ENCODE data around the gene UTS2R. TPM values are rescaled to one million over a fixed set of nuclear protein-coding genes. Genes with fewer than 3 reads are reported as not detected.

UTS2R gene
- total RNA-seq, 4 donors from 2014 or later: not detected

GRCh38 chr17:82351254-82351712 is 20.3 kb upstream of the UTS2R start:
- ATAC-seq: peak in 1 of 2 donors; percentile 4
- intact Hi-C loops (cut with DNase I; ENCODE audit: low total_unique reads) (loop anchor here (2.0 kb wide), 1 partner anchor 202 kb away; no protein-coding TSS in a partner anchor), in situ Hi-C loops (cut with MboI; ENCODE audit: low sequenced_read_pairs in 4 of 4) (loop anchor here (5.0 to 25.0 kb wide), 5 partner anchors 61 to 411 kb away; partner anchors contain the start of genes HEXD (in 1 of the 4), OGFOD3 (in 1 of the 4) and TBCD (in 1 of the 4))
- Histone ChIP-seq H3K4me3 (no peak overlapping the region), H3K36me3 (no peaks in the 10 kb centered on the region), H3K27ac (no peak overlapping the region), H3K27me3 (peaks cover 2 to 15% (median 7%) of the 10 kb centered on the region in 3 donors), H3K9me3 (no peaks in the 10 kb centered on the region), H3K4me1 (no peaks in the 10 kb centered on the region)
- no peak for TF ChIP-seq POLR2A (IDR thresholded peaks at IDR 0.05)
- no peak for TF ChIP-seq CTCF (IDR thresholded peaks at IDR 0.05 in 4 of 5, conservative IDR thresholded peaks at IDR 0.05 in 1 of 5)
- DNase-seq: no peak

GRCh38 chr17:82351713-82352488 is 19.7 kb upstream of the UTS2R start:
- Histone ChIP-seq H3K36me3 (no peaks in the 10 kb centered on the region), H3K4me3 (no peak overlapping the region), H3K27me3 (peaks cover 8 to 21% (median 13%) of the 10 kb centered on the region in 3 donors), H3K4me1 (no peaks in the 10 kb centered on the region), H3K9me3 (no peaks in the 10 kb centered on the region), H3K27ac (no peak overlapping the region)
- TF ChIP-seq CTCF (IDR thresholded peaks at IDR 0.05 in 4 of 5, conservative IDR thresholded peaks at IDR 0.05 in 1 of 5): peak; percentile 89 to 98 (median 97)
- TF ChIP-seq POLR2A (IDR thresholded peaks at IDR 0.05): no peak
- intact Hi-C loops (cut with DNase I; ENCODE audit: low total_unique reads): loop anchor here (1.0 to 2.0 kb wide), 2 partner anchors 62 to 201 kb away; no protein-coding TSS in a partner anchor
- peak; percentile 62 to 72 for DNase-seq
- in situ Hi-C loops (cut with MboI; ENCODE audit: low sequenced_read_pairs in 4 of 4): loop anchor here (5.0 to 25.0 kb wide), 5 partner anchors 60 to 410 kb away; partner anchors contain the start of genes HEXD (in 1 of the 4), OGFOD3 (in 1 of the 4) and TBCD (in 1 of the 4)
- peak; percentile 74 to 88 for ATAC-seq

DNA sequence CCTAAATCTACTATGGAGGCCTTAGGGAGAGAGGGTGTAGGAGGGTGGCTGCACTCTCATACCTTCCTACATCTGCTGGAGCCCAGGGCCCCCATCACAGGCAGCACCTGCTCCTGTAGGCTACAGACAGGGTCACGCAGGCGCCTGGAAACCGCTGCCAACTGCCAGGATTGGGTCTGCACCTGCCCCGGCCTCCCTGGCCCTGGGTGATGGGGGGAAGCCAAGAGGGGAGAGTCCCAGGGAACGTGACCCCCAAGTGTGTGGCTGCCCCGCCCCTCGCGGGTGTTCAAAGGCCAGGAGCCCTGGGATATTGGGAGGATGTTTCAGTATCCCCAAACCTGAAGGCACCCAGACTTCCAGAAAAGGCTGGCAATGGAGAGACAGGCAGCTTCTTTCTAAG is 18.1 kb upstream of the UTS2R start:
- no peaks in the 10 kb centered on the region for H3K9me3 ChIP-seq
- H3K36me3 ChIP-seq: no peaks in the 10 kb centered on the region
- ATAC-seq (no peak), DNase-seq (no peak)
- no peak for TF ChIP-seq POLR2A (IDR thresholded peaks at IDR 0.05)
- TF ChIP-seq CTCF (IDR thresholded peaks at IDR 0.05 in 4 of 5, conservative IDR thresholded peaks at IDR 0.05 in 1 of 5): no peak
- intact Hi-C loops (cut with DNase I; ENCODE audit: low total_unique reads): no loop called here
- in situ Hi-C loops (cut with MboI; ENCODE audit: low sequenced_read_pairs in 4 of 4): loop anchor here (5.0 to 25.0 kb wide), 5 partner anchors 59 to 409 kb away; partner anchors contain the start of genes HEXD (in 1 of the 4), OGFOD3 (in 1 of the 4) and TBCD (in 1 of the 4)
- H3K4me1 ChIP-seq: no peaks in the 10 kb centered on the region
- no peak overlapping the region for H3K4me3 ChIP-seq
- H3K27ac ChIP-seq: no peak overlapping the region
- H3K27me3 ChIP-seq: peaks cover 10 to 23% (median 18%) of the 10 kb centered on the region in 3 donors

- intact Hi-C loops (cut with DNase I; ENCODE audit: low total_unique reads): no loop called here
- Histone ChIP-seq H3K4me1 (no peaks in the 10 kb centered on the region), H3K27ac (no peak overlapping the region), H3K27me3 (peaks cover 10 to 30% (median 18%) of the 10 kb centered on the region in 3 donors), H3K36me3 (no peaks in the 10 kb centered on the region), H3K9me3 (no peaks in the 10 kb centered on the region), H3K4me3 (no peak overlapping the region)
- TF ChIP-seq CTCF (IDR thresholded peaks at IDR 0.05 in 4 of 5, conservative IDR thresholded peaks at IDR 0.05 in 1 of 5) (no peak), POLR2A (IDR thresholded peaks at IDR 0.05) (no peak)
- in situ Hi-C loops (cut with MboI; ENCODE audit: low sequenced_read_pairs in 4 of 4): loop anchor here (5.0 to 25.0 kb wide), 5 partner anchors 57 to 407 kb away; partner anchors contain the start of genes HEXD (in 1 of the 4), OGFOD3 (in 1 of the 4) and TBCD (in 1 of the 4)
- no peak for ATAC-seq
- no peak for DNase-seq
Measured at GRCh38 chr17:82354804-82355308, 16.7 kb upstream of the UTS2R start.
